GM12891 (cell line): ENCODE results near the gene CDK15.

Experiments
- POLR2A ChIP-seq: IDR thresholded peaks from 2 replicates; pipeline ENCODE4 v1.6.1; 2011; ENCODE audit warnings: low read depth, low read length, control low read depth
- POLR2AphosphoS5 ChIP-seq: IDR thresholded peaks from 2 replicates; pipeline ENCODE4 v1.6.1; 2011; ENCODE audit warnings: low read depth, low read length, control low read depth
- POU2F2 ChIP-seq: IDR thresholded peaks from 2 replicates; pipeline ENCODE4 v1.6.1; 2011; ENCODE audit warnings: low read depth, mild to moderate bottlenecking, control low read depth, low read length, moderate library complexity

- TF ChIP-seq POLR2AphosphoS5 (no peak), POLR2A (no peak), POU2F2 (no peak)
These were observed 34.4 kb downstream of the CDK15 start for GRCh38 chr2:201840726-201841125.
